MCF 10A (cell line): Measurements from ENCODE around the gene CNST. TPM values are rescaled to one million over a fixed set of nuclear protein-coding genes. Genes with fewer than 3 reads are reported as not detected.
"Not testable (repeated sequence)": the region's sequence is repeated elsewhere in the genome, so short reads cannot be mapped to it uniquely, and the experiment has no call there.

Experiments
- BruUV-seq: library from RNA; stranded (reverse); fragments of 400-500 nt; replicated peaks from 2 replicates; lab custom pipeline; 2021; lab: Mats Ljungman, UMichigan
- CTCF ChIA-PET: fragments of 300-600 bp; sonication (Branson Sonifier 250); formaldehyde crosslinking; extraction: SDS; loops from one replicate; lab custom pipeline; 2021; ENCODE audit warnings: antibody characterized with exemption, inconsistent platforms; lab: Yijun Ruan, JAX
- POLR2A ChIA-PET: fragments of 300-600, 350-650 bp; sonication (Branson Sonifier 250); formaldehyde crosslinking; extraction: SDS; loops from one replicate; lab custom pipeline; 2020; ENCODE audit warnings: antibody characterized with exemption, inconsistent platforms; lab: Yijun Ruan, JAX
- DNase-seq: peaks from one replicate; pipeline ENCODE4 v3.0.0-alpha.2; 2018; ENCODE audit not compliant: unreplicated experiment
- H3K27ac Mint-ChIP-seq: one replicate; pipeline ENCODE4 v1.8.0; 2022; ENCODE audit warnings: mild to moderate bottlenecking, low read depth, mixed read lengths; ENCODE audit not compliant: unreplicated experiment
- H3K27me3 Mint-ChIP-seq: one replicate; pipeline ENCODE4 v1.8.0; 2022; ENCODE audit warnings: mixed read lengths; ENCODE audit not compliant: insufficient read depth, unreplicated experiment
- H3K36me3 Mint-ChIP-seq: one replicate; pipeline ENCODE4 v1.8.0; 2022; ENCODE audit warnings: mild to moderate bottlenecking, moderate library complexity, mixed read lengths; ENCODE audit not compliant: insufficient read depth, unreplicated experiment
- H3K4me1 Mint-ChIP-seq: one replicate; pipeline ENCODE4 v1.8.0; 2022; ENCODE audit warnings: mixed read lengths; ENCODE audit not compliant: insufficient read depth, unreplicated experiment
- H3K4me3 Mint-ChIP-seq: one replicate; pipeline ENCODE4 v1.8.0; 2022; ENCODE audit warnings: mild to moderate bottlenecking, moderate library complexity, mixed read lengths; ENCODE audit not compliant: unreplicated experiment
- H3K9me3 Mint-ChIP-seq: one replicate; pipeline ENCODE4 v1.8.0; 2022; ENCODE audit warnings: mixed read lengths; ENCODE audit not compliant: unreplicated experiment
- CTCF ChIP-seq: fragments of 200-600 bp; IDR thresholded peaks from one replicate; pipeline ENCODE4 v1.8.0; 2022; ENCODE audit warnings: antibody characterized with exemption, mild to moderate bottlenecking; ENCODE audit not compliant: unreplicated experiment
- intact Hi-C: fragments of 100-400 bp; cut with micrococcal nuclease; formaldehyde crosslinking; loops from 2 replicates; pipeline ENCODE4 v1.14.1; 2022
- total RNA-seq: library from RNA; stranded (reverse); gene quantifications from 2 replicates; pipeline ENCODE4 v1.2.3, GENCODE V29; 2022

CNST gene
- total RNA-seq, 1 experiment from 2014 or later, result 48.3 TPM

DNA sequence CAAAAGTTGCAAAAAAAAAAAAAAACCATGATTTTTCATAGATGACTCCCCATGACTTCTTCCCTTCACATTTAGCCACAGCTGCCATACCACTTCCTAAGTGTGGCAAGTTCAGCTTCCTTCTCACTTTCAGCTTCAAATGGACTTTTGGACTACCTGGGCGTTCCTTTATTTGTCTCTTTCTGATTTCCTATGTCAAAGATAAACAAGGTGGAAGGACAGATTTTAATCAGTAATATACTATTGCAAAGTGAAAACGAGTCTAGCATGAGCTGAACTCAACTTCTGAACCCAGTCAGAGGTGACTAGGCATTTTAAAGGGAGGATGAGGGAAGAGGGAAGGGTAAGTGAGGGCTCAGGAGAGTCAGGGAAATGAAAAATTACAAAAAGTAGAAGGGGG lies 143.6 kb downstream of the CNST start:
- H3K27me3 Mint-ChIP-seq, result no peaks in the 10 kb centered on the region
- H3K9me3 Mint-ChIP-seq, result peaks cover 18% of the 10 kb centered on the region
- ChIA-PET CTCF (interaction anchor here (0.6 to 7.7 kb wide), 12 partner anchors 11 to 260 kb away, joined by 3 to 72 read pairs (median 4); partner anchors contain the start of gene SCCPDH), POLR2A (interaction anchor here (0.6 to 1.2 kb wide), 2 partner anchors 14 to 202 kb away, joined by 3 to 4 read pairs; no protein-coding TSS in a partner anchor)
- H3K27ac Mint-ChIP-seq, result no peak overlapping the region
- H3K36me3 Mint-ChIP-seq, result no peaks in the 10 kb centered on the region
- H3K4me1 Mint-ChIP-seq, result peaks cover 20% of the 10 kb centered on the region
- DNase-seq, result no peak
- no peak overlapping the region for H3K4me3 Mint-ChIP-seq
- intact Hi-C loops, result no loop called here
- TF ChIP-seq CTCF, result no peak
- no TSS peak for BruUV-seq

- no peaks in the 10 kb centered on the region for H3K36me3 Mint-ChIP-seq
- H3K9me3 Mint-ChIP-seq, result peaks cover 26% of the 10 kb centered on the region
- ChIA-PET POLR2A (interaction anchor here (0.7 to 5.0 kb wide), 3 partner anchors 13 to 146 kb away, joined by 4 to 19 read pairs (median 6); partner anchors contain the start of genes SCCPDH and TFB2M), CTCF (interaction anchor here (0.6 to 7.7 kb wide), 6 partner anchors 10 to 206 kb away, joined by 3 to 72 read pairs (median 19); no protein-coding TSS in a partner anchor)
- intact Hi-C loops, result no loop called here
- H3K27me3 Mint-ChIP-seq, result no peaks in the 10 kb centered on the region
- DNase-seq, result no peak
- no peak overlapping the region for H3K4me3 Mint-ChIP-seq
- H3K27ac Mint-ChIP-seq, result no peak overlapping the region
- no peak for TF ChIP-seq CTCF
- peaks cover 6% of the 10 kb centered on the region for H3K4me1 Mint-ChIP-seq
- no TSS peak for BruUV-seq
These were observed 145.3 kb downstream of the CNST start for GRCh38 chr1:246711548-246712003.

DNA sequence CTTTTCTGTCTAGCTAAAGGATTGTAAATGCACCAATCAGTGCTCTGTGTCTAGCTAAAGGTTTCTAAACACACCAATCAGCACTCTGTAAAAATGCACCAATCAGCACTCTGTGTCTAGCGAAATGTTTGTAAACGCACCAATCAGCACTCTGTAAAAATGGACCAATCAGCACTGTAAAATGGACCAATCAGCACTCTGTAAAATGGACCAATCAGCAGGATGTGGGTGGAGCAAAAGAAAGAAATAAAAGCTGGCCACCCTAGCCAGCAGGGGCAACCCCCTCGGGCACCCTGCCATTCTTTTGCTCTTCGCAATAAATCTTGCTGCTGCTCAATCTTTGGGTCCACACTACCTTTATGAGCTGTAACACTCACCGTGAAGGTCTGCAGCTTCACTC lies 146.2 kb downstream of the CNST start:
- H3K4me1 Mint-ChIP-seq, intact Hi-C loops, DNase-seq, H3K4me3 Mint-ChIP-seq, H3K27me3 Mint-ChIP-seq, H3K27ac Mint-ChIP-seq, BruUV-seq, H3K36me3 Mint-ChIP-seq: not testable (repeated sequence)
- CTCF ChIA-PET, result interaction anchor here (0.6 to 7.7 kb wide), 6 partner anchors 14 to 1001 kb away, joined by 3 to 72 read pairs (median 4); no protein-coding TSS in a partner anchor
- H3K9me3 Mint-ChIP-seq, result peaks cover 26% of the 10 kb centered on the region
- POLR2A ChIA-PET, result interaction anchor here (5.0 kb wide), 1 partner anchor 12 kb away, joined by 19 read pairs; the partner anchor contains the start of gene SCCPDH

Other genes with a start within 250 kb of the CNST start
- gene SMYD3, start 59.2 kb upstream of the CNST start, total RNA-seq, result 21.4 and 26.9 TPM in 2 replicates
- 38.3 and 52.0 TPM in 2 replicates for gene TFB2M, start 195 bp upstream of the CNST start, total RNA-seq
- gene SCCPDH, start 158.0 kb downstream of the CNST start, total RNA-seq, result 28.4 and 32.2 TPM in 2 replicates